IgD-negative memory B cell (primary cell): ENCODE measurements around the gene TLE1. TPM values are rescaled to one million over a fixed set of nuclear protein-coding genes. Genes with fewer than 3 reads are reported as not detected.
A peak's percentile ranks its signal among the peaks of the same experiment; 100 is the strongest.
"Not testable (repeated sequence)": the region's sequence is repeated elsewhere in the genome, so short reads cannot be mapped to it uniquely, and the experiment has no call there.

ENCODE experiments used
- H3K27ac Mint-ChIP-seq, 3 donors: one replicate each; pipeline ENCODE4 v1.8.0; 2020 to 2022; ENCODE audit warnings: mild to moderate bottlenecking in 3 of 3, mixed read lengths in 3 of 3, moderate library complexity in 1 of 3
- H3K27me3 Mint-ChIP-seq: one replicate; pipeline ENCODE4 v1.8.0; 2021; ENCODE audit warnings: mixed read lengths
- H3K36me3 Mint-ChIP-seq: one replicate; pipeline ENCODE4 v1.8.0; 2020; ENCODE audit warnings: mild to moderate bottlenecking, mixed read lengths
- H3K4me1 Mint-ChIP-seq, 3 donors: one replicate each; pipeline ENCODE4 v1.8.0; 2020 to 2022; ENCODE audit warnings: mixed read lengths in 3 of 3, mild to moderate bottlenecking in 1 of 3
- H3K4me3 Mint-ChIP-seq, 4 donors: one replicate each; pipeline ENCODE4 v1.8.0; 2020 to 2022; ENCODE audit warnings: mild to moderate bottlenecking in 4 of 4, mixed read lengths in 4 of 4, moderate library complexity in 3 of 4
- H3K9me3 Mint-ChIP-seq, 3 donors: one replicate each; pipeline ENCODE4 v1.8.0; 2020 to 2021; ENCODE audit warnings: mixed read lengths in 3 of 3, mild to moderate bottlenecking in 1 of 3
- polyA plus RNA-seq: library from polyadenylated mRNA; unstranded; fragments of 300-500 nt; fragmentation: Illumina TruSeq; gene quantifications from one replicate; pipeline ENCODE4 v1.2.3, GENCODE V29; 2021

Gene TLE1
- polyA plus RNA-seq, 1 donor from 2014 or later: 115 TPM

DNA sequence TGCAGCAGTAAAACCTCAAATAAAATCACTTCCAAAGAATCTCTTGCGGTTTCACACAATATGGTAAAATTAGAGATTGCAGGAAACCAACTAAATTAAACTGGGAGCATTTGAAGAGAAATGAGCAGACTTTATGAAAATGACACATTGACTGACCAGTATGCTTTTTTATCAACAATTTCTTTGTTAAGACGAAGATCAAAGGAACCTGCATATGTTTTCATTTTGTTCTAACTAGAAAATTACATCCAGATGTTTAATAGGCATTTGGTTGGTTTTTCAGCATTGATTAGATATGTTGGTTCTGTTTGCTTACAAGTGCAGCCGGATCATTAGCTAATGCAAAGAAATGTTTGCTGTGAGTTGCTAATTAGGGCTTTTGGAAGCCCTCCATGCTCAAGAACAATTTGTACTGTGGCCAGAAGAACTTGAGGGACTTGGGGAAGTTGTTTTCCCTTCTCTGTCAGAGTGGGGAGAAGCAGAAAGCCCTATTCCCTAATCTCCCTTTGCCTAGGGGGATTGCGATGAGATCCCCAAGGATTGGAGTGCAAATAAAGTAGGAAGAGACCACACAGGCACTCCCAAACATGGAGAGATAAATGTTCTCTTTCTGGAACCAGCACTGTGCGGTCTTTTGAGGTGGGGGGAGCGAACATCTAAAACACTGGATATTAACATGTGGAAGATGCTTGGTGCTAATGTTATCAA is 4.5 kb upstream of the TLE1 start:
- peaks cover 2 to 12% (median 11%) of the 10 kb centered on the region in 3 donors for H3K4me1 Mint-ChIP-seq
- H3K4me3 Mint-ChIP-seq: no peak overlapping the region
- H3K36me3 Mint-ChIP-seq: no peaks in the 10 kb centered on the region
- peaks cover 8% of the 10 kb centered on the region for H3K27me3 Mint-ChIP-seq
- H3K27ac Mint-ChIP-seq: no peak overlapping the region
- H3K9me3 Mint-ChIP-seq: no peaks in the 10 kb centered on the region

DNA sequence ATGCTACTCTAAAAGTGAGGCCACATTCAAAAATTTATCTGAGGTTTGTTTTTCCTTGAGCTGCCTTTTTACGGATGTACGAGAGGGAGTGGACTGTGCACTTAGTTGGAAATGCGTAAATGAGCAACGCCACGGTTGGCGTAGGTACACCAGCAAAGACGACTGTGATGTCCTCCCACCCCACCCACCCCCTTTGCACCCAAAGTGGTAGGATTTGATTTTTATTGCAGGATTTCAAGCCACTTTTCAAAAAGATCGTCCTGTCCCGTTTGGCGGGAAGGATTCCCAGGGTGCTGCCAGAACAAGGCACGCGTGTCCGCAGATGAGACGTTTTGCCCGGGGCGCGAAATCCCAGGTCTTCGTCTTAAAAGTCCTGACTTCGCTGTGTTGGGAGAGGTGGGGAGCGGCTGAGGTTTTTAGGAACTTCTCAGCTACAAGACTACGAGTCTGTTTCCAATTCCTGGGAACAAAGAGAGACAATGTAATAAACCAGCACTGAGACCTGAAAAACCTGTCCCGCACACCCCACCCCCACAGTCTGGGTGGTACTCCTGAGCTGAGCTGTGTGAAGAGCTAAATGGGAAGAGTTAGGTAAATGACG is 1.0 kb upstream of the TLE1 start:
- Mint-ChIP-seq H3K9me3 (no peaks in the 10 kb centered on the region), H3K4me3 (peak overlapping the region; percentile 87 to 98 (median 96)), H3K4me1 (peaks cover 2 to 12% (median 11%) of the 10 kb centered on the region in 3 donors), H3K36me3 (no peaks in the 10 kb centered on the region), H3K27me3 (peaks cover 8% of the 10 kb centered on the region), H3K27ac (peak overlapping the region; percentile 97 to 98 (median 98))

DNA sequence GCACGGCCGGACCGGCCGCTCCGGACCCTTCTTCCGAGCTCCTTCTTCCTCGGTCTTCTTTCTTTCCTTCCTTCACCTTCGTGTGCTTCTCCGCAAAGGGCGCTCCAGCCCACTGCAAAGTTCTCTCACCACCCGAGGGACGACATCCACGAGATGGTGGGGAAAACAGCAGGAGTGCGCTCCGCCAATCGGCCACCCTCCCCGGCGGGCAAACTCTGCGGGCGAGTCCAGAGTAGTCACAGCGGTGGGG is 329 bp downstream of the TLE1 start:
- not testable (repeated sequence) for H3K27me3 Mint-ChIP-seq, H3K9me3 Mint-ChIP-seq, H3K36me3 Mint-ChIP-seq
- Mint-ChIP-seq H3K4me3 (peak overlapping the region; percentile 94 to 98 (median 96)), H3K4me1 (peaks cover 0 to 12% (median 11%) of the 10 kb centered on the region in 3 donors), H3K27ac (peak overlapping the region in 2 of 3 donors; percentile 96 to 98)

DNA sequence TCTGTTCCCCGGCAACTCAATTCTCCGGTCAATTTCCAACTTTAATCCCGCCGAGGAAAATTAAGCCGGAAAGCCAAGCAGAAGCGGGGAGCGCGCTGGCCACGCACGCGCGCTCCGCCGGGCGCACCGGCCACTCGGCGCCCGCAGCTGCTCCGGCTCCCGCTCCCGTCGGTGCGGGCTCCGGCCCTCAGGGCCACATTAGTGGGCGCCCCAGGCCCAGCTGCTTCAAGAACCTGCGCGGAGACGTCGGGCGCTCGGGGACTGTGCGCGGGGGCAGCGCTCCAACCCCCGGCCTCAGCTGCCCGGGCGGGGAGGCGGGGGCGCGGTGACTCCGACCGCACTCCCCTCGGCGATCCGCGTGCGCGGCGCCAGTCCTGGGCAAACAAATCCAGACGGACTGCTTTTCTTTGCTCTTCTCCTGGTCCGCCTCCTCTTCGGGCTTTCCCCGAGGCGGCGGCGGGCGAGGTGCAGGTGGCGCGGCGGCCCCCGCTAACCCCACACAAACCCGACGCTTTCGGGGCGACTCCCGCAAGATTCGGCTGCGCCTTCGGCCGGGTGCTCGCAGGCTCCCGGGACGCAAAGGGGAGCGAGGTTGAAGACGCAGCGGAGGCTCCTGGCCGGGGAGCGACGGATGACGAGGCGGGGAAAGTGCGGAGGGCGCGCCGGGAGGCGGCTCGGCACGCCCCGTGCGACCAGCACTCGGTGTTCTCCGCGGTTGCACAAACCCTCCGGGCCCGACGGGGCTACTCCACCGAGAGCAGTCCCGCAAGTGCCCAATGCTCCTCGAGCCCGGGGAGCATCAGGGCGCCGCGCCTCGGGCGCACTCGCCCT is 870 bp downstream of the TLE1 start:
- Mint-ChIP-seq H3K4me1 (peaks cover 0 to 11% (median 9%) of the 10 kb centered on the region in 3 donors), H3K27ac (peak overlapping the region; percentile 69 to 98 (median 96)), H3K4me3 (peak overlapping the region; percentile 94 to 98 (median 96))
- not testable (repeated sequence) for H3K27me3 Mint-ChIP-seq, H3K36me3 Mint-ChIP-seq, H3K9me3 Mint-ChIP-seq

DNA sequence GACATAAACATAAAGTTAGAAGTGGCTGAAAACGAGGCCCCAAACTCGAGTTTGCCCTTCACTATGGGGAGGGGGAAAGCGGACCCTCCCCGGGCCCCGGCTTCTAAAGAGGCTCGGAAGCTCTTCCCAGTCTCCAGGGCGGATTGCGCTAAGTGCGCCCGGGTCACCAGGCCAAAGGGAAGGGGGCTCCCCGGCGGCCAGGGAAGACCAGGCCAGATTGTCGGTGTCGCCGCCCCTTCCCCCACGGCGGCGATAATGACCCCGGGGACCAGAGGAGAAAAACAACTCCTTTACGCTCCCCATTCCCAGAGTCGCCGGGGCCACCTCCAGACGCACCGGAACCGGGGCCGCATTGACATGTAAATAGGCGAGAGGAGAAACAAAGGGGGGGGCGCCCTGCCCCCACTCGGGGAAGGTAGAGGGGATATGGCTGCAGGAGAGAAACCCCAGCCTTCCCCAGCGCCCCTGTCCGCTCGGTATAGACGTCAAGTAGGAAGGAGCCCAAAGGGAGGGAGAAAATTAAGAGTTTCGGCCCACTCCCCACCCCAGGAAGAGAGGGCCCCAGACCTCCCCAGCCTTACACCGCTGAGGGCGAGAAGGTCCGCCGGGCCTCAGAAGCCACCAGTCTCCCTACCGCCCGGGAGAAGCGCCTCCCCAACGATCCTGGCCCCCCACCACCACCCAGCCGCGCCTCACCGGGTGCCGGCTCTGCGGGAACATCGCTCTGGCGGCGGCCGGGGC is 1.7 kb downstream of the TLE1 start:
- Mint-ChIP-seq H3K36me3 (no peaks in the 10 kb centered on the region), H3K4me3 (no peak overlapping the region), H3K27ac (peak overlapping the region in 2 of 3 donors; percentile 69 to 89), H3K9me3 (no peaks in the 10 kb centered on the region), H3K4me1 (peaks cover under 1 to 11% (median 6%) of the 10 kb centered on the region in 3 donors), H3K27me3 (peaks cover 8% of the 10 kb centered on the region)

DNA sequence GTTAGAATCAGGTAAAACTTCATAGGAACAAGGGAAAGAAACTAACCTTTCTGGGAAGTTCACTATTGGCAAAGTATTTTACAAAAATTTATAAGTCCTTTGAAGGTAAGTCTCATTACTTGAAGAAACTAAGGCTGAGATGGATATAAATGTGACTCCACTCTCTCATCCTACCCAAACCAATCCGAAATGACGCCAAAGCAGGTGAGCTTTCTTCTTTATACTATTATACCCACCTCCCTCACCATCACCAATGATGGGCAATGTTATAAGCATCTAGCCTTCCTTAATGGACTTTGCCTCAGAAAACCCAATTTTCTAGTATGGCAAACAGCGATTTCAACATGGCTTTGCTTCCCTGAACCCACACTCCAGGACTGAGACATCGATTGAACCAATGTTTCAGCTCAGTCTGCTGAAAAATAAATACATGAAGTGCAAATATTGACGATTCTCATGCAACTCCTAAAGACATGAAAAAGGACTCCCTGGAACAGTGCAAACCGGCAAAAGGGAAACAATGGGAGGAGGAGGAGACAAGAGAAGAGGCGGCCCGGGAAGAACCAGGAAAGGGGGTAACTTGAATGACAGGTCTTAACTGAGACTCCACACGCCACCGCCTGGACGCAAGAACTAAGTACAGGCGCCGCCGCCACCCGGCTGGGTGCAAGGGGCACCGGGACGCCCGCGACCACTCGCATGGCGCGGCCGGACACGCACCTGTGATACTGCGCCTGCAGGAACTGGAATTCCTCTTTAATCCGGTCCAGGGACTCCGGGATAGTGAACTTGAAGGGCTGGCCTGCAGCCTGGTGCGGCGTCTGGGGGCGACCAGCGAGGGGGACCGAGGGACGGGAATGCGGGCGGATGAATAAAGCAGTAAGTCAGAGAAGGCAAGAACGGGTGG is 2.5 kb downstream of the TLE1 start:
- Mint-ChIP-seq H3K9me3 (no peaks in the 10 kb centered on the region), H3K4me3 (no peak overlapping the region), H3K4me1 (peaks cover 6 to 11% (median 6%) of the 10 kb centered on the region in 3 donors), H3K36me3 (no peaks in the 10 kb centered on the region), H3K27me3 (peaks cover 6% of the 10 kb centered on the region), H3K27ac (peak overlapping the region in 2 of 3 donors; percentile 69 to 89)

DNA sequence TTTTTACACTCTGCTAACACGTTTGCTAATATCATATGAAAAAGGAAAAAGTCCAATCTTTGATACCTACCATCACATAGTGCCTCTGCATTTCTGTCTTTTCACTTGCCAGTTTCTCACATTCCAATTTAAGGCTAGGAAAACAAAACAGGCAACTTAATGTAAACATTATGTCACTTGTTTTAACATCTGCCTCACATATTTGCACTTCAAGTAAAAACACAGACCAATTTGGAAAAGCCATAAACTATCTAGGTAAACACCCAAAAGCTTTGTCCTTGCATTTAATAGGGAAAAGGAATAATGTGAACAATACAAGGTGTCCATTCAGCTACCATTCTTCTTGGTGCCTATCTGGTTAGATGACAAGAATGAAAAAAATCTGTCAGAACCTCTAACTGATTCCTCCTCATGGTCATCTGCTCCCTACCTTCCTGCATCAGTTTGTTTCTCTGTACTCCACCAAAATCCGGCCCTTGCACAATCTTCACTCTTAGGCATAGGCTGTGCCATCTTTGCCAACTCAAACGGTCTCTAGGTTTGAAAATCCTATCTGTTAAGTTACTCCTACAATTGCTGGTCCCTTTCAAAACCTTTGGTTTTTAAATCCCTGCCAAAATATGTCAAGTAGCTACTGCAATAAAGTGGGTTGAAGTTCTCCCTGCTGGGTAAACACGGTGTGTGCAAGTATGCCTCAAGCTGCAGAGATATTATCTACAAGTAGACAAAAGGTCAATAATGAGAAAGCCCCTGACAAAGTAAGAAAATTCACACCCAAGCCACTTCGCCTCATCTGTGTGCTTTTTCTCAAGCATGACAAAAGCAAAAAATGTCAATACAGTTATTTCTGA is 3.4 kb downstream of the TLE1 start:
- H3K9me3 Mint-ChIP-seq: no peaks in the 10 kb centered on the region
- peaks cover 6 to 11% (median 10%) of the 10 kb centered on the region in 3 donors for H3K4me1 Mint-ChIP-seq
- no peaks in the 10 kb centered on the region for H3K36me3 Mint-ChIP-seq
- no peak overlapping the region for H3K4me3 Mint-ChIP-seq
- no peak overlapping the region for H3K27ac Mint-ChIP-seq
- H3K27me3 Mint-ChIP-seq: peaks cover 6% of the 10 kb centered on the region

DNA sequence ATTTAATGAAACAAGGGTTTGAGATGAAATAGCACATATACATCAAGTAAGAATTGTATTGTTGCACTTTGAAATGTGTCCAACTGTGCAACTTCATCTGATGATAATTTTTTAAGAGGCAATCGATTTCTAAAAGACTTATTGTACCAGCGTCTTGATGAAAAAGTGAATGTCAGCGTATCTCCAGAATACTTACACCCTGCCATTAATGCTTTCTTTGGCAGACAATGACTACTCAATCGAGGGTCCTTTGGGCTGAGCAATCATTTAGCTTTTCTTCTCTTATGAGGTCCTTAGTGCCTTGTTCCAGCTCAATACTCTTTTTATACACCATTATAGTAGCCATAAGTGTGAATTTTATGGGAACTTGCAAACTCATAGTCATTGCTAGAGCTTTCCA is 4.7 kb downstream of the TLE1 start:
- H3K9me3 Mint-ChIP-seq: no peaks in the 10 kb centered on the region
- H3K4me3 Mint-ChIP-seq: no peak overlapping the region
- H3K36me3 Mint-ChIP-seq: peaks cover 2% of the 10 kb centered on the region
- peaks cover under 1 to 12% (median 12%) of the 10 kb centered on the region in 3 donors for H3K4me1 Mint-ChIP-seq
- H3K27me3 Mint-ChIP-seq: no peaks in the 10 kb centered on the region
- no peak overlapping the region for H3K27ac Mint-ChIP-seq

DNA sequence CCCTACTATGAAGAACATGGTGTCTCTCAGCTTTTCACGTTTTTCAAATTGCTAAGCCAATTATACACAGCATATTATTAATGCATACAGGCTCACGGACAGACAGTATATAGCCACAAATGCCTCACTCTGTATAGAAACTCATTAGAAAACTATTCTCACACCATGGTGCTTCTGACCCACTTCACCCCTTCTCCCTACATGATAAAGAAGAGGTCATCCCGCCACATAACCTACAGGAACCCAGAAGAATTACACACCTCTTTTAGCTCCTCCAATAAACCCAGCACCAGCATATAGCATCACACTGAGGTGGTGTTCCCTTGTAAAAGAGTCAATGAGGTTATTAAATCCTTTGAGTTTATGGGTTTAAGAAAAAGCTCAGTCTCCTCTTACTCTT is 5.6 kb downstream of the TLE1 start:
- no peak overlapping the region for H3K4me3 Mint-ChIP-seq

DNA sequence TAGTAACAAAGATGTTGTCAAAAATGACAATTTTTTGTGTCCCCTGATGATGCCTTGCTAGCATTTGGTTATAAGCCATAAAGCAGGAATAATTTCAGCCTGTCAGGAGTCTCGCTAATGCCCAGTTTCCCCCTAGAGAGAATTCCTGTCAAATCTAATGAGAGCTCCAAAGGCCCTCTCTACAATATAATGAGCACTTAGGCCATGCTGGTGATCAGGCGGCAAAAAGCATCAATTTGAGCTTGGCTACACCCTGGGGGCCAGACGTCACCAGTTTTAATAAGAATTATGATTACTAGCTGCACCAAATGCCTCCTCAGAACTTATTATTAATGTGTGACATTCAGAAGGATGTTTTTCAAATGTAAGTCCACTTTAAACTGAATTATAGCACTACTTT is 6.1 kb downstream of the TLE1 start:
- Mint-ChIP-seq H3K27ac (no peak overlapping the region), H3K36me3 (peaks cover 2% of the 10 kb centered on the region), H3K9me3 (no peaks in the 10 kb centered on the region), H3K27me3 (no peaks in the 10 kb centered on the region), H3K4me1 (peaks cover 0 to 14% (median 12%) of the 10 kb centered on the region in 3 donors), H3K4me3 (peak overlapping the region in 1 of 4 donors; percentile 20)

More for the DNA sequence above, 5.6 kb downstream of the TLE1 start:
- no peaks in the 10 kb centered on the region for H3K27me3 Mint-ChIP-seq
- H3K4me1 Mint-ChIP-seq: peaks cover 0 to 14% (median 12%) of the 10 kb centered on the region in 3 donors
- peaks cover 2% of the 10 kb centered on the region for H3K36me3 Mint-ChIP-seq
- no peak overlapping the region for H3K27ac Mint-ChIP-seq
- H3K9me3 Mint-ChIP-seq: no peaks in the 10 kb centered on the region

DNA sequence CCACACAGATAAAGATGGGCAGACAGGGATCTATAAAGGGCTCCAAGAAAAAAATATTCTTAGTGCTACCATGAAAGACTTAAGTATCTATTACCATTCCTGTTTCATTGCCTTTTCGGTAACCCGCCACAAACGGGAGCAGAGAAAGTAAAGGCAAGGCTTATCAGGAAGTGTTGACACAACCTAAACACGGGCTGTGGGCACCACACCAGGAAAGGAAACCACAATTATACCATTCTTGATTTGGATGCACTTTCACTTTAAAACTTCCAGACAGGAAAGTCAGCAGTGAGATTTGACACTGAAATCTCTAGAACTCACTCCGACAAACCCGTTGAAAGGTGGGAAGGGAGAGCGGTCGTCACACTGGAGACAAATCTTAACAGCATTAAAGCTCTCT is 6.5 kb downstream of the TLE1 start:
- Mint-ChIP-seq H3K4me1 (peaks cover 0 to 14% (median 12%) of the 10 kb centered on the region in 3 donors), H3K9me3 (no peaks in the 10 kb centered on the region), H3K36me3 (peaks cover 2% of the 10 kb centered on the region), H3K27ac (no peak overlapping the region), H3K27me3 (no peaks in the 10 kb centered on the region), H3K4me3 (peak overlapping the region in 3 of 4 donors; percentile 20 to 41 (median 31))

DNA sequence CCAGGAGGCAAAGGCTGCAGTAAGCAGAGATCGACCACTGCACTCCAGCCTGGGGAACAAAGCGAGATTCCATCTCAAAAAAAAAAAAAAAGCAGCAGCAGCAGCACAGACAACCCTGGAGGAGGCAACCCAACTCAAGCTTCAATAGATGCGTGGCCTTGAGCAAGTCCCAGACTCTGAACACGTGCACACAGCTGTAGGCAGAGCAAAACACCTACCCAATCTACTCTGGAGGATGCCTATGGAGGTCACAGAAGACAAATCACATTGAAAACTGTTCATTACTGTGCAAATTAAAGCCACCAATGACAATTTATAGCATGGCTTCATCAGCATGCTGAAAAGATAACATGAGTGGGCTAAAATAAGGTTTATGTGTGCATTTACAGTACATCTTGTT is 7.2 kb downstream of the TLE1 start:
- Mint-ChIP-seq H3K4me3 (peak overlapping the region in 3 of 4 donors; percentile 31 to 56 (median 41)), H3K27ac (no peak overlapping the region), H3K4me1 (peaks cover 0 to 15% (median 13%) of the 10 kb centered on the region in 3 donors), H3K27me3 (no peaks in the 10 kb centered on the region), H3K9me3 (no peaks in the 10 kb centered on the region), H3K36me3 (peaks cover 2% of the 10 kb centered on the region)

DNA sequence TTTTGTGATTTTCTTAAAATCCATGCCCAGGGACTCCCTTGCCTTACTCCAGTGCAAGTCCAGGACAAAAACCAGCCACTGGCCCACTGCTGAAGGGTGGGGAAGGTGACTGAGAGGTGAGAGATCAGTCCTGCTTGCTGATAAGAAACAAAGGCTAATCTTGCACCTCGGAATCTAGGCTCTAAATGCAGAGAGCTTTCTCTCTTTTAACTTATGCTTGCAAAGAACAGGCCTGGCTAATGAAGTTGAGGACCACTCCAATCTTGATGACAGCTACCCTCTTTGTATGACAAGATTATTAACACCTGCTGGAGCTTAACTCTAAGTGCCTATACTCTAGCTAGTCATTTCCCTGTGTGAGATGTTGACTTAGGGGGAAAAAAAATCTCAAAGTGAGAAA is 8.8 kb downstream of the TLE1 start:
- H3K4me1 Mint-ChIP-seq: peaks cover 8 to 21% (median 15%) of the 10 kb centered on the region in 3 donors
- H3K36me3 Mint-ChIP-seq: peaks cover 10% of the 10 kb centered on the region
- H3K9me3 Mint-ChIP-seq: no peaks in the 10 kb centered on the region
- no peak overlapping the region for H3K4me3 Mint-ChIP-seq
- H3K27ac Mint-ChIP-seq: no peak overlapping the region
- H3K27me3 Mint-ChIP-seq: no peaks in the 10 kb centered on the region
